ENCODE results near the gene PLXDC2.

GRCh38 chr10:19968745-19969144 is 152.5 kb downstream of the PLXDC2 start:
- TF ChIP-seq, protein P1, sequence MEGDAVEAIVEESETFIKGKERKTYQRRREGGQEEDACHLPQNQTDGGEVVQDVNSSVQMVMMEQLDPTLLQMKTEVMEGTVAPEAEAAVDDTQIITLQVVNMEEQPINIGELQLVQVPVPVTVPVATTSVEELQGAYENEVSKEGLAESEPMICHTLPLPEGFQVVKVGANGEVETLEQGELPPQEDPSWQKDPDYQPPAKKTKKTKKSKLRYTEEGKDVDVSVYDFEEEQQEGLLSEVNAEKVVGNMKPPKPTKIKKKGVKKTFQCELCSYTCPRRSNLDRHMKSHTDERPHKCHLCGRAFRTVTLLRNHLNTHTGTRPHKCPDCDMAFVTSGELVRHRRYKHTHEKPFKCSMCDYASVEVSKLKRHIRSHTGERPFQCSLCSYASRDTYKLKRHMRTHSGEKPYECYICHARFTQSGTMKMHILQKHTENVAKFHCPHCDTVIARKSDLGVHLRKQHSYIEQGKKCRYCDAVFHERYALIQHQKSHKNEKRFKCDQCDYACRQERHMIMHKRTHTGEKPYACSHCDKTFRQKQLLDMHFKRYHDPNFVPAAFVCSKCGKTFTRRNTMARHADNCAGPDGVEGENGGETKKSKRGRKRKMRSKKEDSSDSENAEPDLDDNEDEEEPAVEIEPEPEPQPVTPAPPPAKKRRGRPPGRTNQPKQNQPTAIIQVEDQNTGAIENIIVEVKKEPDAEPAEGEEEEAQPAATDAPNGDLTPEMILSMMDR (IDR thresholded peaks at IDR 0.05; ENCODE audit: borderline replicate concordance, extremely low read depth, low read length, poor library complexity, severe bottlenecking), result no peak
- TF ChIP-seq EZH2 (IDR thresholded peaks at IDR 0.05; ENCODE audit: borderline replicate concordance, low read depth, low read length, severe bottlenecking), result no peak

Measured in DND-41 (cell line).